Activated naive CD4-positive, alpha-beta T cell treated with anti-CD3 and anti-CD28 coated beads, Interleukin-2, amount 50 U/mL, for 72 hours (primary cell): ENCODE data around the gene SYNE4. TPM values are rescaled to one million over a fixed set of nuclear protein-coding genes. Genes with fewer than 3 reads are reported as not detected.

Source experiments
- total RNA-seq, 2 donors: library from RNA; stranded (reverse); gene quantifications; one replicate each; pipeline ENCODE4 v1.2.3, GENCODE V29; 2022

Gene SYNE4
- total RNA-seq, 2 donors from 2014 or later, result 1.8 to 2.6 TPM

Other genes starting within 250 kb of the SYNE4 start
- gene ARHGAP33, start 233.2 kb downstream of the SYNE4 start, total RNA-seq, result 100 to 1,000 TPM in 1 of 2 donors, 10 to 100 TPM in 1; 38.7 to 106 TPM
- not detected for gene PRODH2, start 196.0 kb downstream of the SYNE4 start, total RNA-seq
- under 1 TPM in 1 of 2 donors, not detected in 1; 0.10 TPM for gene NPHS1, start 156.3 kb downstream of the SYNE4 start, total RNA-seq
- gene KIRREL2, start 151.9 kb downstream of the SYNE4 start, total RNA-seq, result 1 to 10 TPM; 1.2 to 3.3 TPM
- gene APLP1, start 140.2 kb downstream of the SYNE4 start, total RNA-seq, result 1 to 10 TPM; 2.9 to 9.3 TPM
- 100 to 1,000 TPM in 1 of 2 donors, 10 to 100 TPM in 1; 58.9 to 144 TPM for gene NFKBID, start 108.3 kb downstream of the SYNE4 start, total RNA-seq
- gene HCST, start 106.3 kb downstream of the SYNE4 start, total RNA-seq, result 10 to 100 TPM; 40.0 to 48.5 TPM
- under 1 TPM in 1 of 2 donors, not detected in 1; 0.75 TPM for gene TYROBP, start 100.5 kb downstream of the SYNE4 start, total RNA-seq
- 10 to 100 TPM in 1 of 2 donors, 1 to 10 TPM in 1; 6.4 to 10.1 TPM for gene LRFN3, start 72.4 kb downstream of the SYNE4 start, total RNA-seq
- 10 to 100 TPM; 23.0 to 24.7 TPM for gene SDHAF1, start 13.6 kb downstream of the SYNE4 start, total RNA-seq
- 10 to 100 TPM; 50.4 to 74.0 TPM for gene ALKBH6, start 5.4 kb upstream of the SYNE4 start, total RNA-seq
- gene CLIP3, start 24.1 kb upstream of the SYNE4 start, total RNA-seq, result under 1 TPM; 0.66 to 0.96 TPM
- 1 to 10 TPM; 3.5 to 4.1 TPM for gene THAP8, start 45.5 kb upstream of the SYNE4 start, total RNA-seq
- 10 to 100 TPM; 17.5 to 84.0 TPM for gene WDR62, start 46.1 kb upstream of the SYNE4 start, total RNA-seq
- not detected for gene OVOL3, start 102.3 kb upstream of the SYNE4 start, total RNA-seq
- gene POLR2I, start 106.1 kb upstream of the SYNE4 start, total RNA-seq, result 10 to 100 TPM; 39.1 to 66.3 TPM
- 100 to 1,000 TPM in 1 of 2 donors, 10 to 100 TPM in 1; 94.4 to 107 TPM for gene TBCB, start 106.7 kb upstream of the SYNE4 start, total RNA-seq
- gene CAPNS1, start 131.3 kb upstream of the SYNE4 start, total RNA-seq, result 100 to 1,000 TPM; 234 to 377 TPM
- gene COX7A1, start 143.6 kb upstream of the SYNE4 start, total RNA-seq, result not detected
- 1 to 10 TPM; 2.6 to 6.4 TPM for gene ZNF565, start 205.9 kb upstream of the SYNE4 start, total RNA-seq
- 10 to 100 TPM; 64.1 to 90.3 TPM for gene ZNF146, start 206.3 kb upstream of the SYNE4 start, total RNA-seq